Heart right ventricle (tissue), 16 donors: ENCODE measurements around the gene CSDE1. TPM values are rescaled to one million over a fixed set of nuclear protein-coding genes. Genes with fewer than 3 reads are reported as not detected.

Experiments used
- ATAC-seq, 8 donors: fragments of 200-7000 bp; cut with Tn5 transposase; one replicate each; pipeline ENCODE4 v1.9.1; 2020; ENCODE audit warnings: mild to moderate bottlenecking in 8 of 8, moderate library complexity in 8 of 8, moderate number of reproducible peaks in 1 of 8
- DNase-seq, 2 donors: peaks; one replicate each; pipeline ENCODE4 v3.0.0-alpha.2; 2020
- H3K27ac ChIP-seq, 10 donors: fragments of 200-600 bp; sonication (generic) in 2 of 10; one replicate each; pipeline versions ENCODE4 v1.5.0 to v1.8.0; 2020 to 2022; ENCODE audit warnings: mild to moderate bottlenecking in 3 of 10
- H3K27me3 ChIP-seq, 7 donors: fragments of 200-600 bp; one replicate each; pipeline ENCODE4 v1.8.0; 2021 to 2022; ENCODE audit warnings: mild to moderate bottlenecking in 2 of 7
- H3K36me3 ChIP-seq, 9 donors: fragments of 200-600 bp; sonication (generic) in 1 of 9; one replicate each; pipeline versions ENCODE4 v1.5.0 to v1.8.0; 2020 to 2022; ENCODE audit warnings: mild to moderate bottlenecking in 2 of 9
- H3K4me1 ChIP-seq, 9 donors: fragments of 200-600 bp; sonication (generic) in 1 of 9; one replicate each; pipeline versions ENCODE4 v1.5.0 to v1.8.0; 2020 to 2022; ENCODE audit warnings: mild to moderate bottlenecking in 4 of 9
- H3K4me3 ChIP-seq, 10 donors: fragments of 200-600 bp; sonication (generic) in 2 of 10; one replicate each; pipeline versions ENCODE4 v1.5.0 to v1.8.0; 2020 to 2022; ENCODE audit warnings: mild to moderate bottlenecking in 7 of 10, moderate library complexity in 2 of 10
- H3K9me3 ChIP-seq, 11 donors: fragments of 200-600 bp in 10 of 11; sonication (generic) in 2 of 11; one replicate each; pipeline versions ENCODE4 v1.5.0 to v1.8.0; 2013 to 2022; ENCODE audit warnings: mild to moderate bottlenecking in 2 of 11, control low read depth in 1 of 11, moderate library complexity in 1 of 11
- WGBS, 2 donors: extraction: QIAGEN DNeasy Blood & Tissue Kit; methylation state at CpG; one replicate each; pipeline ENCODE4 v1.1.7; 2013; ENCODE audit warnings: inconsistent platforms in 1 of 2; 5-methylcytosine and 5-hydroxymethylcytosine counted together
- intact Hi-C, 10 donors: fragments of 100-400 bp; cut with DNase I; formaldehyde crosslinking; loops; one replicate each; pipeline versions ENCODE4 v1.11.1 to v1.14.2; 2022
- polyA plus RNA-seq, 2 donors: library from polyadenylated mRNA; stranded (reverse); fragments of 200-250 nt; gene quantifications; one replicate each; pipeline ENCODE4 v1.2.3, GENCODE V29; 2013
- total RNA-seq, 10 donors: library from RNA; stranded (reverse); fragmentation: NEBNext Ultra II Directional in 3 of 10; extraction: Animal tissue kit (Norgen Biotek cat#: 25700) in 3 of 10; gene quantifications; one replicate each; pipeline versions ENCODE4 v1.2.1 to v1.2.4, GENCODE V29; 2021 to 2023
- TF ChIP-seq, protein P1 (sequence below), 9 donors: fragments of 200-600 bp; sonication (generic) in 2 of 9; IDR thresholded peaks; one replicate each; pipeline versions ENCODE4 v1.5.0 to v1.8.0; 2021 to 2022; ENCODE audit warnings: antibody characterized with exemption in 9 of 9, mild to moderate bottlenecking in 5 of 9, moderate library complexity in 1 of 9
- donor health status: Arrhythmogenic right ventricular cardiomyopathy.
- donor health status: ischemic (EF 13 %, LVEDD 7.1; RV severe dilation, severe dysfunction).
- donor health status: healthy with polysubstance abuse.
- donor health status: DM: no; HTN: yes; CAD: no.
- donor health status: DM: no; HTN: no; CAD: no.
- donor health status: ischemic (EF 25% LVEDD 6.9; RV normal size, moderate dysfunction).
- donor health status: ischemic (EF 25% LVEDD 5.7; RV mildly dilated, moderate dysfunction).
- donor health status: healthy.
- donor health status: DM: yes; HTN: yes; CAD: no.
- donor health status: Ischemic cardiomyopathy.
- donor health status: ischemic (EF 35%, LVEDD 5.7; RV mildly dilated, moderate dysfunction).
- donor health status: nonischemic (EF 11% LVEDD 7.7; RV severe dilation, severe dysfunction).
- donor health status: DM: yes; HTN: yes; CAD: no.
- donor health status: PGD.
- donor health status: ischemic (EF 29% LVEDD 5.4; RV normal size, mild dysfunction).
- donor health status: nonischemic (EF 23%, LVEDD 6.1; RV moderate dilation, normal function).

CSDE1 gene
- total and polyA plus RNA-seq, 12 donors: 137 to 1,012 (median 867) TPM

- H3K27me3 ChIP-seq: no peaks in the 10 kb centered on the region
- peaks cover 0 to 32% (median 14%) of the 10 kb centered on the region in 9 donors for H3K36me3 ChIP-seq
- TF ChIP-seq, protein P1, sequence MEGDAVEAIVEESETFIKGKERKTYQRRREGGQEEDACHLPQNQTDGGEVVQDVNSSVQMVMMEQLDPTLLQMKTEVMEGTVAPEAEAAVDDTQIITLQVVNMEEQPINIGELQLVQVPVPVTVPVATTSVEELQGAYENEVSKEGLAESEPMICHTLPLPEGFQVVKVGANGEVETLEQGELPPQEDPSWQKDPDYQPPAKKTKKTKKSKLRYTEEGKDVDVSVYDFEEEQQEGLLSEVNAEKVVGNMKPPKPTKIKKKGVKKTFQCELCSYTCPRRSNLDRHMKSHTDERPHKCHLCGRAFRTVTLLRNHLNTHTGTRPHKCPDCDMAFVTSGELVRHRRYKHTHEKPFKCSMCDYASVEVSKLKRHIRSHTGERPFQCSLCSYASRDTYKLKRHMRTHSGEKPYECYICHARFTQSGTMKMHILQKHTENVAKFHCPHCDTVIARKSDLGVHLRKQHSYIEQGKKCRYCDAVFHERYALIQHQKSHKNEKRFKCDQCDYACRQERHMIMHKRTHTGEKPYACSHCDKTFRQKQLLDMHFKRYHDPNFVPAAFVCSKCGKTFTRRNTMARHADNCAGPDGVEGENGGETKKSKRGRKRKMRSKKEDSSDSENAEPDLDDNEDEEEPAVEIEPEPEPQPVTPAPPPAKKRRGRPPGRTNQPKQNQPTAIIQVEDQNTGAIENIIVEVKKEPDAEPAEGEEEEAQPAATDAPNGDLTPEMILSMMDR (IDR thresholded peaks at IDR 0.05): no peak
- no peaks in the 10 kb centered on the region for H3K9me3 ChIP-seq
- peaks cover 0 to 6% (median 0%) of the 10 kb centered on the region in 9 donors for H3K4me1 ChIP-seq
- no peak overlapping the region for H3K27ac ChIP-seq
- intact Hi-C loops: no loop called here
- WGBS, 2 donors: 44 to 55% methylated on average over 2 of the region's 2 CpGs
- DNase-seq (no peak), ATAC-seq (no peak)
- H3K4me3 ChIP-seq: no peak overlapping the region
These were observed 55.9 kb downstream of the CSDE1 start for GRCh38 chr1:114701931-114702330.

- H3K4me1 ChIP-seq: peaks cover 0 to 6% (median 0%) of the 10 kb centered on the region in 9 donors
- intact Hi-C loops: no loop called here
- DNase-seq (no peak), ATAC-seq (no peak)
- no peaks in the 10 kb centered on the region for H3K9me3 ChIP-seq
- H3K27ac ChIP-seq: no peak overlapping the region
- TF ChIP-seq, protein P1 (IDR thresholded peaks at IDR 0.05): no peak
- 37 to 49% methylated on average over 4 of the region's 4 CpGs for WGBS, 2 donors
- no peaks in the 10 kb centered on the region for H3K27me3 ChIP-seq
- H3K36me3 ChIP-seq: peaks cover 0 to 14% (median 0%) of the 10 kb centered on the region in 9 donors
- H3K4me3 ChIP-seq: no peak overlapping the region
These were observed 57.7 kb downstream of the CSDE1 start for GRCh38 chr1:114700036-114700600.

- no peaks in the 10 kb centered on the region for H3K9me3 ChIP-seq
- peaks cover 0 to 4% (median 0%) of the 10 kb centered on the region in 7 donors for H3K27me3 ChIP-seq
- no peak overlapping the region for H3K4me3 ChIP-seq
- intact Hi-C loops: no loop called here
- DNase-seq (no peak), ATAC-seq (no peak)
- TF ChIP-seq, protein P1 (IDR thresholded peaks at IDR 0.05): no peak
- peaks cover 0 to 6% (median 0%) of the 10 kb centered on the region in 9 donors for H3K4me1 ChIP-seq
- H3K27ac ChIP-seq: no peak overlapping the region
- H3K36me3 ChIP-seq: no peaks in the 10 kb centered on the region
These were observed 61.0 kb downstream of the CSDE1 start for GRCh38 chr1:114696810-114697209.

DNA sequence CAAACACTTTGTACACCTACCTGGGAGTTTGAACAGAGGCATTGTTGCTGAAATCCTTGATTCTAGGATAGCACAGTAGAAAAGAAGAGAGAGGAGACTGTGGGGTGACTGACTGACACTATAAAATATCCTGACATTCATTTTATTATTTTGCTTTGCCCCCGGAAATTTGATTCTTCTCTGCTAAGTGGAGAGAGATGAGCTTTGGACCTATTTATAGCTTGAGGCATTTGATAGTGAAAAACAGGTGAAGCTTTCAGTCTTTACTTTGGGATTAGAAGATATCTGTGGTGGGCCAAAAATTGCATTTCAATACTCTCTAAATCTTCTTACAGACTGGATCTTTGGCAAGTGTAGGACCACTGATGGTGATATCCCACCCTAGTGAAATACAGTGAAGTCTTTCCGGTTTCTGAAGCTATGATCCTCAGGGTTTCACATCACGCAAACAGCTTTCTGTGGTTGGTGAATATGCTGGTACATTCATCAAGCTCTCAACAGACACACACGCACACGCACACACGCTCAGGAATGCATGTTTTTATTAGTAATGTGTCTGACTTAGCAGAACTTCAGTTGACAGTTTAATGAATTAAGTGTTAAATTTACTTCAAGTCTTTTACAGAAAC is 62.2 kb downstream of the CSDE1 start, which contains the start of gene AMPD1:
Gene AMPD1 (minus strand): TSS at position 117 of the 629 bp plus-strand sequence. CDS start 75 bp downstream, at position 42.
- H3K27ac ChIP-seq: no peak within 1 kb of the TSS
- peaks cover 0 to 6% (median 0%) of the 10 kb centered on the region in 9 donors for H3K4me1 ChIP-seq
- H3K4me3 ChIP-seq: no peak within 1 kb of the TSS
- no peaks in the 10 kb centered on the region for H3K9me3 ChIP-seq
- TF ChIP-seq, protein P1 (IDR thresholded peaks at IDR 0.05): no peak
- no peak for ATAC-seq
- no peaks in the 10 kb centered on the region for H3K36me3 ChIP-seq
- intact Hi-C loops: no loop called here
- H3K27me3 ChIP-seq: peaks cover 0 to 4% (median 0%) of the 10 kb centered on the region in 7 donors
- 77 to 83% methylated on average over 6 of the region's 6 CpGs for WGBS, 2 donors
- no peak for DNase-seq
